WTC11 (cell line): Measurements from ENCODE around the gene SLC45A1. TPM values are rescaled to one million over a fixed set of nuclear protein-coding genes. Genes with fewer than 3 reads are reported as not detected.

ENCODE experiments used
- ATAC-seq: fragments of 200-7000 bp; cut with Tn5 transposase; 2 replicates; pipeline ENCODE4 v1.10.0; 2021; ENCODE audit warnings: mild to moderate bottlenecking, moderate library complexity
- CTCF ChIA-PET: fragments of 300-600 bp; sonication (Branson Sonifier 250); formaldehyde crosslinking; loops from one replicate; lab custom pipeline; 2021; ENCODE audit warnings: antibody characterized with exemption; lab: Charles Lee
- POLR2A ChIA-PET: fragments of 350-600 bp; sonication (Branson Sonifier 250); formaldehyde crosslinking; loops from one replicate; lab custom pipeline; 2021; ENCODE audit warnings: antibody characterized with exemption; lab: Charles Lee
- DNase-seq: peaks from one replicate; pipeline ENCODE4 v3.0.0; 2021; ENCODE audit warnings: low spot score
- H3K27ac Mint-ChIP-seq: 2 replicates; pipeline ENCODE4 v1.8.0; 2021; ENCODE audit warnings: mixed read lengths
- H3K27me3 Mint-ChIP-seq: 2 replicates; pipeline ENCODE4 v1.8.0; 2021; ENCODE audit warnings: low read depth, mild to moderate bottlenecking, moderate library complexity, mixed read lengths
- H3K36me3 Mint-ChIP-seq: 2 replicates; pipeline ENCODE4 v1.8.0; 2021; ENCODE audit warnings: mixed read lengths
- H3K4me1 Mint-ChIP-seq: 2 replicates; pipeline ENCODE4 v1.8.0; 2022; ENCODE audit warnings: mixed read lengths
- H3K4me3 Mint-ChIP-seq: 2 replicates; pipeline ENCODE4 v1.8.0; 2021; ENCODE audit warnings: mild to moderate bottlenecking, moderate library complexity, mixed read lengths
- H3K9me3 Mint-ChIP-seq: 2 replicates; pipeline ENCODE4 v1.8.0; 2021; ENCODE audit warnings: mixed read lengths
- ATF1 ChIP-seq: sonication (generic); formaldehyde crosslinking; IDR thresholded peaks from 2 replicates; pipeline ENCODE4 v1.8.1; 2023; ENCODE audit warnings: mild to moderate bottlenecking, moderate library complexity, missing genetic modification reagents
- CREB1 ChIP-seq: sonication (generic); formaldehyde crosslinking; IDR thresholded peaks from 2 replicates; pipeline ENCODE4 v1.8.0; 2023; ENCODE audit warnings: mild to moderate bottlenecking, missing genetic modification reagents
- FOXP1 ChIP-seq: sonication (generic); formaldehyde crosslinking; IDR thresholded peaks from 2 replicates; pipeline ENCODE4 v1.8.0; 2022; ENCODE audit warnings: missing genetic modification reagents, mild to moderate bottlenecking, moderate library complexity, borderline replicate concordance
- FOXP4 ChIP-seq: sonication (generic); formaldehyde crosslinking; IDR thresholded peaks from 2 replicates; pipeline ENCODE4 v1.8.0; 2022; ENCODE audit warnings: mild to moderate bottlenecking, missing genetic modification reagents
- GRHL2 ChIP-seq: fragments of 250-450 bp; sonication (Bioruptor Pico); IDR thresholded peaks from 2 replicates; pipeline ENCODE4 v1.8.0; 2022; ENCODE audit warnings: mild to moderate bottlenecking, moderate library complexity; ENCODE audit not compliant: insufficient replicate concordance, severe bottlenecking
- MXD4 ChIP-seq: fragments of 250-450 bp; sonication (Bioruptor Pico); IDR thresholded peaks from 2 replicates; pipeline ENCODE4 v1.8.0; 2021; ENCODE audit warnings: mild to moderate bottlenecking, moderate library complexity, borderline replicate concordance
- MYBL2 ChIP-seq: sonication (generic); formaldehyde crosslinking; IDR thresholded peaks from 2 replicates; pipeline ENCODE4 v1.8.1; 2023; ENCODE audit warnings: mild to moderate bottlenecking, moderate library complexity, missing genetic modification reagents
- NFATC4 ChIP-seq: fragments of 250-450 bp; sonication (Bioruptor Pico); IDR thresholded peaks from 2 replicates; pipeline ENCODE4 v1.9.0; 2021; ENCODE audit warnings: mild to moderate bottlenecking
- NFE2L1 ChIP-seq: sonication (generic); formaldehyde crosslinking; IDR thresholded peaks from 2 replicates; pipeline ENCODE4 v1.8.1; 2023; ENCODE audit warnings: missing genetic modification reagents
- PRRX2 ChIP-seq: fragments of 250-450 bp; sonication (Bioruptor Pico); IDR thresholded peaks from 2 replicates; pipeline ENCODE4 v1.8.0; 2021; ENCODE audit warnings: mild to moderate bottlenecking
- SOX15 ChIP-seq: fragments of 250-450 bp; sonication (Bioruptor Pico); IDR thresholded peaks from 2 replicates; pipeline ENCODE4 v1.9.0; 2021; ENCODE audit warnings: mild to moderate bottlenecking
- TP53 ChIP-seq: sonication (generic); formaldehyde crosslinking; IDR thresholded peaks from 2 replicates; pipeline ENCODE4 v1.8.1; 2023; ENCODE audit warnings: mild to moderate bottlenecking, missing genetic modification reagents
- USF2 ChIP-seq: sonication (generic); formaldehyde crosslinking; IDR thresholded peaks from 2 replicates; pipeline ENCODE4 v1.8.1; 2023; ENCODE audit warnings: mild to moderate bottlenecking, missing genetic modification reagents, moderate library complexity
- ZBTB21 ChIP-seq: sonication (generic); formaldehyde crosslinking; IDR thresholded peaks from 2 replicates; pipeline ENCODE4 v1.8.1; 2023; ENCODE audit warnings: mild to moderate bottlenecking, missing genetic modification reagents, borderline replicate concordance
- ZNF138 ChIP-seq: sonication (generic); formaldehyde crosslinking; conservative IDR thresholded peaks from 2 replicates; pipeline ENCODE4 v1.8.1; 2022; ENCODE audit warnings: mild to moderate bottlenecking, moderate library complexity, missing genetic modification reagents
- ZNF232 ChIP-seq: sonication (generic); formaldehyde crosslinking; IDR thresholded peaks from 2 replicates; pipeline ENCODE4 v1.8.0; 2022; ENCODE audit warnings: mild to moderate bottlenecking, missing genetic modification reagents
- ZNF281 ChIP-seq: sonication (generic); formaldehyde crosslinking; IDR thresholded peaks from 2 replicates; pipeline ENCODE4 v1.8.0; 2023; ENCODE audit warnings: mild to moderate bottlenecking, missing genetic modification reagents
- ZNF317 ChIP-seq: sonication (generic); formaldehyde crosslinking; IDR thresholded peaks from 2 replicates; pipeline ENCODE4 v1.8.1; 2023; ENCODE audit warnings: low read depth, mild to moderate bottlenecking, moderate library complexity, missing genetic modification reagents, borderline replicate concordance
- ZNF512 ChIP-seq: sonication (generic); formaldehyde crosslinking; IDR thresholded peaks from 2 replicates; pipeline ENCODE4 v1.8.1; 2022; ENCODE audit warnings: missing genetic modification reagents, borderline replicate concordance
- total RNA-seq: library from RNA; stranded (reverse); gene quantifications from 3 replicates; pipeline ENCODE4 v1.2.3, GENCODE V29; 2021
- TF ChIP-seq, protein P1 (sequence below): sonication (generic); formaldehyde crosslinking; IDR thresholded peaks from 2 replicates; pipeline ENCODE4 v1.8.0; 2023; ENCODE audit warnings: missing genetic modification reagents

Gene SLC45A1
- total RNA-seq, 1 experiment from 2014 or later, result 2.3 TPM

DNA sequence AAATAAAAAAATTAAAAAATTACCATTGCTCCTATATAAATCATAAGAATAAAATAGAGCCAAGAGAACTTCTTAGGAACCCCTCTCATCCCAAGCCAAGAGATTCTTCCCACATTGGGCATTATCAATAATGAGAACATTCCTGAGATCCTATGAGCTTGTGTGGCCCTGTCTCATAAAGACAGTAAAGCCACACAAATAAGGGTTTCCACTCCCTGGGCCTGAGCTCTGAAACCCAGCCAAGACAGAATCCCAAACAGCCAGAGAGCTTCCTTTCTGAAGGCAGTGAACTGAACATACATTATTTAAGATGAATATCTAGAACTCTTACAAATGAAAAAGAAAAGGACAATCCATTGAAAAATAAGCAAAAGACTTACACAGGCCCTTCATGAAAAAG, 68.3 kb downstream of the SLC45A1 start (continued):
- TF ChIP-seq FOXP4 (CRISPR knock-in tag) (no peak), CREB1 (CRISPR knock-in tag) (no peak), ZNF281 (no peak), ZNF232 (no peak)
- TF ChIP-seq, protein P1, sequence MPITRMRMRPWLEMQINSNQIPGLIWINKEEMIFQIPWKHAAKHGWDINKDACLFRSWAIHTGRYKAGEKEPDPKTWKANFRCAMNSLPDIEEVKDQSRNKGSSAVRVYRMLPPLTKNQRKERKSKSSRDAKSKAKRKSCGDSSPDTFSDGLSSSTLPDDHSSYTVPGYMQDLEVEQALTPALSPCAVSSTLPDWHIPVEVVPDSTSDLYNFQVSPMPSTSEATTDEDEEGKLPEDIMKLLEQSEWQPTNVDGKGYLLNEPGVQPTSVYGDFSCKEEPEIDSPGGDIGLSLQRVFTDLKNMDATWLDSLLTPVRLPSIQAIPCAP (CRISPR knock-in tag), result no peak

- POLR2A ChIA-PET, result no interaction called here
- peak overlapping the region; percentile 85 for H3K27ac Mint-ChIP-seq
- H3K9me3 Mint-ChIP-seq, result no peaks in the 10 kb centered on the region
- no peaks in the 10 kb centered on the region for H3K27me3 Mint-ChIP-seq
- DNase-seq, result no peak
- peaks cover 54% of the 10 kb centered on the region for H3K4me1 Mint-ChIP-seq
- no peak for ATAC-seq
- no peak for TF ChIP-seq TP53 (CRISPR knock-in tag)
- H3K4me3 Mint-ChIP-seq, result no peak overlapping the region
- peaks cover 3% of the 10 kb centered on the region; the same call in 1 of the 2 replicates for H3K36me3 Mint-ChIP-seq
- CTCF ChIA-PET, result interaction anchor here (0.6 kb wide), 1 partner anchor 223 kb away, joined by 3 read pairs; no protein-coding TSS in a partner anchor
Measured at GRCh38 chr1:8388732-8389562, 71.0 kb downstream of the SLC45A1 start.

GRCh38 chr1:8389958-8390535, 72.1 kb downstream of the SLC45A1 start:
- Mint-ChIP-seq H3K4me3 (no peak overlapping the region), H3K9me3 (no peaks in the 10 kb centered on the region), H3K27me3 (no peaks in the 10 kb centered on the region), H3K4me1 (peaks cover 49% of the 10 kb centered on the region), H3K36me3 (peaks cover 3% of the 10 kb centered on the region; the same call in 1 of the 2 replicates), H3K27ac (peak overlapping the region; percentile 25)
- ATAC-seq (no peak), DNase-seq (no peak)
- CTCF ChIA-PET, result no interaction called here
- POLR2A ChIA-PET, result no interaction called here
- no peak for TF ChIP-seq ATF1 (CRISPR knock-in tag)
- no peak for TF ChIP-seq ZBTB21
- TF ChIP-seq MYBL2, result no peak

DNA sequence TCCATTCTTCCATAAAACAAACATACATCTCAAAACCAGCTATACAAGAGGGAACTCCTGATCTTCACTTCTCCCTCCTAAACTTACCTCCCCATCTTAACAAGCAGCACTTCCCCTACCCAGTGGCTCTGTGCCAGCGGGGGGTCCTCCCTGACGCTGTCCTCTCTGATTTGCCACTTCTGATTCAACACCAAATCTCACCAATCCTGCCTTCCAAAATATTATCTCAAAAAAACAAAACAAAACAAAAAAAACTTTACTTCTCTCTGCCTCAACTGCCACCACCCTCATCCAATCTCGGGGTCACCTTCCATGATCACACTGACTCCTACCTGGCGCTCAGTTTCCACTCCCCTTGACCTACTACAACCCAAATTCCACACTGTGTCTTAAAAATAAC, 72.8 kb downstream of the SLC45A1 start:
- CTCF ChIA-PET, result no interaction called here
- Mint-ChIP-seq H3K27ac (no peak overlapping the region), H3K4me3 (no peak overlapping the region), H3K36me3 (peaks cover 3% of the 10 kb centered on the region; the same call in 1 of the 2 replicates), H3K27me3 (no peaks in the 10 kb centered on the region), H3K4me1 (peaks cover 49% of the 10 kb centered on the region), H3K9me3 (no peaks in the 10 kb centered on the region)
- ATAC-seq (no peak), DNase-seq (no peak)
- POLR2A ChIA-PET, result no interaction called here
- TF ChIP-seq USF2 (CRISPR knock-in tag) (no peak), ZNF512 (CRISPR knock-in tag) (no peak), NFE2L1 (CRISPR knock-in tag) (no peak), PRRX2 (CRISPR knock-in tag) (no peak), FOXP1 (CRISPR knock-in tag) (no peak), MYBL2 (no peak), ZNF138 (no peak), MXD4 (CRISPR knock-in tag) (no peak), ZNF317 (CRISPR knock-in tag) (no peak), NFATC4 (CRISPR knock-in tag) (no peak), GRHL2 (no peak), SOX15 (CRISPR knock-in tag) (no peak)
